ENCODE measurements around the gene HOXA11. TPM values are rescaled to one million over a fixed set of nuclear protein-coding genes. Genes with fewer than 3 reads are reported as not detected.

Gene HOXA11
- total RNA-seq, 1 donor from 2014 or later = not detected

GRCh38 chr7:27182861-27183681, 2.0 kb downstream of the HOXA11 start:
- FAIRE-seq (no peak), DNase-seq (ENCODE audit: low spot score in 2 of 2) (no peak)

- DNase-seq (ENCODE audit: low spot score in 2 of 2) (no peak), FAIRE-seq (no peak)
These were observed 2.7 kb downstream of the HOXA11 start for GRCh38 chr7:27182285-27182841.

GRCh38 chr7:27181795-27182275, 3.2 kb downstream of the HOXA11 start:
- no peak for DNase-seq (ENCODE audit: low spot score in 2 of 2)

GRCh38 chr7:27180431-27181420, 4.3 kb downstream of the HOXA11 start:
- no peak for FAIRE-seq
- no peak for DNase-seq (ENCODE audit: low spot score in 2 of 2)

More at GRCh38 chr7:27181795-27182275, 3.2 kb downstream of the HOXA11 start:
- FAIRE-seq = no peak

- DNase-seq (ENCODE audit: low spot score in 2 of 2) (peak in 1 of 2 donors; percentile 64), FAIRE-seq (no peak)
These were observed 5.3 kb downstream of the HOXA11 start for GRCh38 chr7:27179503-27180430.

- FAIRE-seq = no peak
- DNase-seq (ENCODE audit: low spot score in 2 of 2) = no peak
These were observed 6.0 kb downstream of the HOXA11 start for GRCh38 chr7:27179030-27179429.

GRCh38 chr7:27178366-27178765, 6.7 kb downstream of the HOXA11 start:
- FAIRE-seq = no peak
- DNase-seq (ENCODE audit: low spot score in 2 of 2) = no peak

GRCh38 chr7:27177795-27178320, 7.2 kb downstream of the HOXA11 start:
- FAIRE-seq = no peak
- no peak for DNase-seq (ENCODE audit: low spot score in 2 of 2)

GRCh38 chr7:27176962-27177794, 7.9 kb downstream of the HOXA11 start:
- FAIRE-seq = no peak
- no peak for DNase-seq (ENCODE audit: low spot score in 2 of 2)

GRCh38 chr7:27176524-27176845, 8.5 kb downstream of the HOXA11 start:
- DNase-seq (ENCODE audit: low spot score in 2 of 2) (no peak), FAIRE-seq (no peak)

GRCh38 chr7:27175626-27176523, 9.2 kb downstream of the HOXA11 start:
- no peak for FAIRE-seq
- no peak for DNase-seq (ENCODE audit: low spot score in 2 of 2)

- FAIRE-seq = no peak
- DNase-seq (ENCODE audit: low spot score in 2 of 2) = no peak
These were observed 10.0 kb downstream of the HOXA11 start for GRCh38 chr7:27174874-27175625.

- DNase-seq (ENCODE audit: low spot score in 2 of 2) = no peak
- no peak for FAIRE-seq
These were observed 10.8 kb downstream of the HOXA11 start, which contains the start of gene HOXA10 for GRCh38 chr7:27173956-27174873. Gene HOXA10 (minus strand): TSS chr7:27174320. CDS start chr7:27174306, 14 bp downstream.

- FAIRE-seq (no peak), DNase-seq (ENCODE audit: low spot score in 2 of 2) (no peak)
These were observed 11.5 kb downstream of the HOXA11 start for GRCh38 chr7:27173511-27173955.

GRCh38 chr7:27172823-27173510, 12.1 kb downstream of the HOXA11 start:
- no peak for DNase-seq (ENCODE audit: low spot score in 2 of 2)
- FAIRE-seq = no peak

All from frontal cortex (tissue), 4 donors.